WTC11 (cell line): ENCODE measurements around the gene AKR1E2. TPM values are rescaled to one million over a fixed set of nuclear protein-coding genes. Genes with fewer than 3 reads are reported as not detected.

ENCODE experiments used
- ATAC-seq: fragments of 200-7000 bp; cut with Tn5 transposase; 2 replicates; pipeline ENCODE4 v1.10.0; 2021; ENCODE audit warnings: mild to moderate bottlenecking, moderate library complexity
- CTCF ChIA-PET: fragments of 300-600 bp; sonication (Branson Sonifier 250); formaldehyde crosslinking; loops from one replicate; lab custom pipeline; 2021; ENCODE audit warnings: antibody characterized with exemption; lab: Charles Lee
- POLR2A ChIA-PET: fragments of 350-600 bp; sonication (Branson Sonifier 250); formaldehyde crosslinking; loops from one replicate; lab custom pipeline; 2021; ENCODE audit warnings: antibody characterized with exemption; lab: Charles Lee
- DNase-seq: peaks from one replicate; pipeline ENCODE4 v3.0.0; 2021; ENCODE audit warnings: low spot score
- H3K27ac Mint-ChIP-seq: 2 replicates; pipeline ENCODE4 v1.8.0; 2021; ENCODE audit warnings: mixed read lengths
- H3K27me3 Mint-ChIP-seq: 2 replicates; pipeline ENCODE4 v1.8.0; 2021; ENCODE audit warnings: low read depth, mild to moderate bottlenecking, moderate library complexity, mixed read lengths
- H3K36me3 Mint-ChIP-seq: 2 replicates; pipeline ENCODE4 v1.8.0; 2021; ENCODE audit warnings: mixed read lengths
- H3K4me1 Mint-ChIP-seq: 2 replicates; pipeline ENCODE4 v1.8.0; 2022; ENCODE audit warnings: mixed read lengths
- H3K4me3 Mint-ChIP-seq: 2 replicates; pipeline ENCODE4 v1.8.0; 2021; ENCODE audit warnings: mild to moderate bottlenecking, moderate library complexity, mixed read lengths
- H3K9me3 Mint-ChIP-seq: 2 replicates; pipeline ENCODE4 v1.8.0; 2021; ENCODE audit warnings: mixed read lengths
- CBFB ChIP-seq: sonication (generic); formaldehyde crosslinking; IDR thresholded peaks from 2 replicates; pipeline ENCODE4 v1.8.1; 2022; ENCODE audit warnings: mild to moderate bottlenecking, low read depth, missing genetic modification reagents
- ETV6 ChIP-seq: sonication (generic); formaldehyde crosslinking; IDR thresholded peaks from 2 replicates; pipeline ENCODE4 v1.8.1; 2022; ENCODE audit warnings: mild to moderate bottlenecking, missing genetic modification reagents
- GABPB1 ChIP-seq: sonication (generic); formaldehyde crosslinking; IDR thresholded peaks from 2 replicates; pipeline ENCODE4 v1.8.1; 2023; ENCODE audit warnings: mild to moderate bottlenecking, missing genetic modification reagents
- GRHL2 ChIP-seq: fragments of 250-450 bp; sonication (Bioruptor Pico); IDR thresholded peaks from 2 replicates; pipeline ENCODE4 v1.8.0; 2022; ENCODE audit warnings: mild to moderate bottlenecking, moderate library complexity; ENCODE audit not compliant: insufficient replicate concordance, severe bottlenecking
- KAT7 ChIP-seq: sonication (generic); formaldehyde crosslinking; IDR thresholded peaks from 2 replicates; pipeline ENCODE4 v1.8.1; 2023; ENCODE audit warnings: missing genetic modification reagents, mild to moderate bottlenecking, borderline replicate concordance
- MYBL2 ChIP-seq: sonication (generic); formaldehyde crosslinking; IDR thresholded peaks from 2 replicates; pipeline ENCODE4 v1.8.1; 2023; ENCODE audit warnings: mild to moderate bottlenecking, moderate library complexity, missing genetic modification reagents
- NFATC4 ChIP-seq: fragments of 250-450 bp; sonication (Bioruptor Pico); IDR thresholded peaks from 2 replicates; pipeline ENCODE4 v1.9.0; 2021; ENCODE audit warnings: mild to moderate bottlenecking
- NFE2L1 ChIP-seq: sonication (generic); formaldehyde crosslinking; IDR thresholded peaks from 2 replicates; pipeline ENCODE4 v1.8.1; 2023; ENCODE audit warnings: missing genetic modification reagents
- SOX15 ChIP-seq: fragments of 250-450 bp; sonication (Bioruptor Pico); IDR thresholded peaks from 2 replicates; pipeline ENCODE4 v1.9.0; 2021; ENCODE audit warnings: mild to moderate bottlenecking
- TEAD1 ChIP-seq: sonication (generic); formaldehyde crosslinking; IDR thresholded peaks from 2 replicates; pipeline ENCODE4 v1.8.0; 2022; ENCODE audit warnings: mild to moderate bottlenecking, missing genetic modification reagents
- ZNF121 ChIP-seq: sonication (generic); formaldehyde crosslinking; IDR thresholded peaks from 2 replicates; pipeline ENCODE4 v1.8.0; 2023; ENCODE audit warnings: missing genetic modification reagents
- ZNF416 ChIP-seq: fragments of 250-450 bp; sonication (Bioruptor Pico); IDR thresholded peaks from 2 replicates; pipeline ENCODE4 v1.9.0; 2021; ENCODE audit warnings: mild to moderate bottlenecking, inconsistent platforms
- total RNA-seq: library from RNA; stranded (reverse); gene quantifications from 3 replicates; pipeline ENCODE4 v1.2.3, GENCODE V29; 2021
- TF ChIP-seq, protein P1 (sequence below): fragments of 250-450 bp; sonication (Bioruptor Pico); IDR thresholded peaks from 2 replicates; pipeline ENCODE4 v1.8.0; 2021; ENCODE audit warnings: mild to moderate bottlenecking
- TF ChIP-seq, protein P2 (sequence below): sonication (generic); formaldehyde crosslinking; IDR thresholded peaks from 2 replicates; pipeline ENCODE4 v1.8.1; 2022; ENCODE audit warnings: missing genetic modification reagents, borderline replicate concordance
- TF ChIP-seq, protein P3 (sequence below): sonication (generic); formaldehyde crosslinking; IDR thresholded peaks from 2 replicates; pipeline ENCODE4 v1.8.1; 2022; ENCODE audit warnings: low read depth, mild to moderate bottlenecking, moderate library complexity, missing genetic modification reagents, borderline replicate concordance
- TF ChIP-seq, protein P4 (sequence below): sonication (generic); formaldehyde crosslinking; IDR thresholded peaks from 2 replicates; pipeline ENCODE4 v1.8.1; 2022; ENCODE audit warnings: mild to moderate bottlenecking, moderate library complexity, missing genetic modification reagents
- TF ChIP-seq, protein P5 (sequence below): sonication (generic); formaldehyde crosslinking; IDR thresholded peaks from 2 replicates; pipeline ENCODE4 v1.8.1; 2023; ENCODE audit warnings: mild to moderate bottlenecking, missing genetic modification reagents
- TF ChIP-seq, protein P6 (sequence below): sonication (generic); formaldehyde crosslinking; conservative IDR thresholded peaks from 2 replicates; pipeline ENCODE4 v1.8.1; 2023; ENCODE audit warnings: mild to moderate bottlenecking, low read depth, missing genetic modification reagents, moderate library complexity
- TF ChIP-seq, protein P7 (sequence below): fragments of 250-450 bp; sonication (Bioruptor Pico); IDR thresholded peaks from 2 replicates; pipeline ENCODE4 v1.9.0; 2021; ENCODE audit warnings: mild to moderate bottlenecking
- TF ChIP-seq, protein P8 (sequence below): sonication (generic); formaldehyde crosslinking; IDR thresholded peaks from 2 replicates; pipeline ENCODE4 v1.8.1; 2023; ENCODE audit warnings: mild to moderate bottlenecking, missing genetic modification reagents, moderate library complexity

AKR1E2 gene
- total RNA-seq, 1 experiment from 2014 or later, result 1.7 TPM

DNA sequence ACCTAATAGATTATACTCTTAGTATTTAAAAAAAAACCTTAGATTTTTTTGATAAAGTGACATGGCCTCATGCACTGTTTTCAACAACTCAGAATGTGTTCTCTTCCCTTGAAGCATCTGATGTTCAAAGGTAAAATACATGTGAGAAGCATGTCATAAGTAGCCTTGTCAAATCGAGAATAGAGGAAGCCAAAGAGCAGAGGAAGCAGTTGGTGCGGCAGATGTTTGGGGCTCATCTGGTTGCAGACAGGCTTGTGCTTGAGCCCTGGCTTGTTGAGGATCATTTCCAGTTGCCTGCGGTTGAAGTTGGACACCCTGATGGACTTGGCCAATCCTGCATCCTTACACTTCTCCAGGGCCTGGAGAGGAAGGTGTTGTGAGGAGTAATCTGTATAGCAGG lies 59.2 kb downstream of the AKR1E2 start:
- DNase-seq (no peak), ATAC-seq (no peak)
- Mint-ChIP-seq H3K36me3 (no peaks in the 10 kb centered on the region), H3K27me3 (no peaks in the 10 kb centered on the region), H3K9me3 (peaks cover 13% of the 10 kb centered on the region), H3K4me1 (0 out of 2 replicates have a peak, but pooled peaks cover 3% of the 10 kb centered on the region), H3K27ac (no peak overlapping the region), H3K4me3 (no peak overlapping the region)
- ChIA-PET CTCF (no interaction called here), POLR2A (interaction anchor here (0.7 kb wide), 1 partner anchor 13 kb away, joined by 3 read pairs; no protein-coding TSS in a partner anchor)
- TF ChIP-seq MYBL2 (no peak), ZNF121 (no peak), NFATC4 (no peak), CBFB (CRISPR knock-in tag) (no peak), ZNF416 (CRISPR knock-in tag) (no peak), GRHL2 (CRISPR knock-in tag) (no peak), KAT7 (CRISPR knock-in tag) (no peak), SOX15 (CRISPR knock-in tag) (no peak), TEAD1 (no peak), GABPB1 (CRISPR knock-in tag) (no peak), ETV6 (CRISPR knock-in tag) (no peak), NFE2L1 (CRISPR knock-in tag) (no peak)
- TF ChIP-seq, protein P1, sequence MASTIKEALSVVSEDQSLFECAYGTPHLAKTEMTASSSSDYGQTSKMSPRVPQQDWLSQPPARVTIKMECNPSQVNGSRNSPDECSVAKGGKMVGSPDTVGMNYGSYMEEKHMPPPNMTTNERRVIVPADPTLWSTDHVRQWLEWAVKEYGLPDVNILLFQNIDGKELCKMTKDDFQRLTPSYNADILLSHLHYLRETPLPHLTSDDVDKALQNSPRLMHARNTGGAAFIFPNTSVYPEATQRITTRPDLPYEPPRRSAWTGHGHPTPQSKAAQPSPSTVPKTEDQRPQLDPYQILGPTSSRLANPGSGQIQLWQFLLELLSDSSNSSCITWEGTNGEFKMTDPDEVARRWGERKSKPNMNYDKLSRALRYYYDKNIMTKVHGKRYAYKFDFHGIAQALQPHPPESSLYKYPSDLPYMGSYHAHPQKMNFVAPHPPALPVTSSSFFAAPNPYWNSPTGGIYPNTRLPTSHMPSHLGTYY (CRISPR knock-in tag), result no peak
- TF ChIP-seq, protein P2, sequence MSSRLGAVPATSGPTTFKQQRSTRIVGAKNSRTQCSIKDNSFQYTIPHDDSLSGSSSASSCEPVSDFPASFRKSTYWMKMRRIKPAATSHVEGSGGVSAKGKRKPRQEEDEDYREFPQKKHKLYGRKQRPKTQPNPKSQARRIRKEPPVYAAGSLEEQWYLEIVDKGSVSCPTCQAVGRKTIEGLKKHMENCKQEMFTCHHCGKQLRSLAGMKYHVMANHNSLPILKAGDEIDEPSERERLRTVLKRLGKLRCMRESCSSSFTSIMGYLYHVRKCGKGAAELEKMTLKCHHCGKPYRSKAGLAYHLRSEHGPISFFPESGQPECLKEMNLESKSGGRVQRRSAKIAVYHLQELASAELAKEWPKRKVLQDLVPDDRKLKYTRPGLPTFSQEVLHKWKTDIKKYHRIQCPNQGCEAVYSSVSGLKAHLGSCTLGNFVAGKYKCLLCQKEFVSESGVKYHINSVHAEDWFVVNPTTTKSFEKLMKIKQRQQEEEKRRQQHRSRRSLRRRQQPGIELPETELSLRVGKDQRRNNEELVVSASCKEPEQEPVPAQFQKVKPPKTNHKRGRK (CRISPR knock-in tag), result no peak
- TF ChIP-seq, protein P3, sequence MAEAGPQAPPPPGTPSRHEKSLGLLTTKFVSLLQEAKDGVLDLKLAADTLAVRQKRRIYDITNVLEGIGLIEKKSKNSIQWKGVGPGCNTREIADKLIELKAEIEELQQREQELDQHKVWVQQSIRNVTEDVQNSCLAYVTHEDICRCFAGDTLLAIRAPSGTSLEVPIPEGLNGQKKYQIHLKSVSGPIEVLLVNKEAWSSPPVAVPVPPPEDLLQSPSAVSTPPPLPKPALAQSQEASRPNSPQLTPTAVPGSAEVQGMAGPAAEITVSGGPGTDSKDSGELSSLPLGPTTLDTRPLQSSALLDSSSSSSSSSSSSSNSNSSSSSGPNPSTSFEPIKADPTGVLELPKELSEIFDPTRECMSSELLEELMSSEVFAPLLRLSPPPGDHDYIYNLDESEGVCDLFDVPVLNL (CRISPR knock-in tag), result no peak
- TF ChIP-seq, protein P4, sequence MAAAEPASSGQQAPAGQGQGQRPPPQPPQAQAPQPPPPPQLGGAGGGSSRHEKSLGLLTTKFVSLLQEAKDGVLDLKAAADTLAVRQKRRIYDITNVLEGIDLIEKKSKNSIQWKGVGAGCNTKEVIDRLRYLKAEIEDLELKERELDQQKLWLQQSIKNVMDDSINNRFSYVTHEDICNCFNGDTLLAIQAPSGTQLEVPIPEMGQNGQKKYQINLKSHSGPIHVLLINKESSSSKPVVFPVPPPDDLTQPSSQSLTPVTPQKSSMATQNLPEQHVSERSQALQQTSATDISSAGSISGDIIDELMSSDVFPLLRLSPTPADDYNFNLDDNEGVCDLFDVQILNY (CRISPR knock-in tag), result no peak
- TF ChIP-seq, protein P5, sequence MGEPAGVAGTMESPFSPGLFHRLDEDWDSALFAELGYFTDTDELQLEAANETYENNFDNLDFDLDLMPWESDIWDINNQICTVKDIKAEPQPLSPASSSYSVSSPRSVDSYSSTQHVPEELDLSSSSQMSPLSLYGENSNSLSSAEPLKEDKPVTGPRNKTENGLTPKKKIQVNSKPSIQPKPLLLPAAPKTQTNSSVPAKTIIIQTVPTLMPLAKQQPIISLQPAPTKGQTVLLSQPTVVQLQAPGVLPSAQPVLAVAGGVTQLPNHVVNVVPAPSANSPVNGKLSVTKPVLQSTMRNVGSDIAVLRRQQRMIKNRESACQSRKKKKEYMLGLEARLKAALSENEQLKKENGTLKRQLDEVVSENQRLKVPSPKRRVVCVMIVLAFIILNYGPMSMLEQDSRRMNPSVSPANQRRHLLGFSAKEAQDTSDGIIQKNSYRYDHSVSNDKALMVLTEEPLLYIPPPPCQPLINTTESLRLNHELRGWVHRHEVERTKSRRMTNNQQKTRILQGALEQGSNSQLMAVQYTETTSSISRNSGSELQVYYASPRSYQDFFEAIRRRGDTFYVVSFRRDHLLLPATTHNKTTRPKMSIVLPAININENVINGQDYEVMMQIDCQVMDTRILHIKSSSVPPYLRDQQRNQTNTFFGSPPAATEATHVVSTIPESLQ (CRISPR knock-in tag), result no peak
- TF ChIP-seq, protein P6, sequence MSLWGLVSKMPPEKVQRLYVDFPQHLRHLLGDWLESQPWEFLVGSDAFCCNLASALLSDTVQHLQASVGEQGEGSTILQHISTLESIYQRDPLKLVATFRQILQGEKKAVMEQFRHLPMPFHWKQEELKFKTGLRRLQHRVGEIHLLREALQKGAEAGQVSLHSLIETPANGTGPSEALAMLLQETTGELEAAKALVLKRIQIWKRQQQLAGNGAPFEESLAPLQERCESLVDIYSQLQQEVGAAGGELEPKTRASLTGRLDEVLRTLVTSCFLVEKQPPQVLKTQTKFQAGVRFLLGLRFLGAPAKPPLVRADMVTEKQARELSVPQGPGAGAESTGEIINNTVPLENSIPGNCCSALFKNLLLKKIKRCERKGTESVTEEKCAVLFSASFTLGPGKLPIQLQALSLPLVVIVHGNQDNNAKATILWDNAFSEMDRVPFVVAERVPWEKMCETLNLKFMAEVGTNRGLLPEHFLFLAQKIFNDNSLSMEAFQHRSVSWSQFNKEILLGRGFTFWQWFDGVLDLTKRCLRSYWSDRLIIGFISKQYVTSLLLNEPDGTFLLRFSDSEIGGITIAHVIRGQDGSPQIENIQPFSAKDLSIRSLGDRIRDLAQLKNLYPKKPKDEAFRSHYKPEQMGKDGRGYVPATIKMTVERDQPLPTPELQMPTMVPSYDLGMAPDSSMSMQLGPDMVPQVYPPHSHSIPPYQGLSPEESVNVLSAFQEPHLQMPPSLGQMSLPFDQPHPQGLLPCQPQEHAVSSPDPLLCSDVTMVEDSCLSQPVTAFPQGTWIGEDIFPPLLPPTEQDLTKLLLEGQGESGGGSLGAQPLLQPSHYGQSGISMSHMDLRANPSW, result no peak
- TF ChIP-seq, protein P7, sequence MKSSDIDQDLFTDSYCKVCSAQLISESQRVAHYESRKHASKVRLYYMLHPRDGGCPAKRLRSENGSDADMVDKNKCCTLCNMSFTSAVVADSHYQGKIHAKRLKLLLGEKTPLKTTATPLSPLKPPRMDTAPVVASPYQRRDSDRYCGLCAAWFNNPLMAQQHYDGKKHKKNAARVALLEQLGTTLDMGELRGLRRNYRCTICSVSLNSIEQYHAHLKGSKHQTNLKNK (CRISPR knock-in tag), result no peak
- TF ChIP-seq, protein P8, sequence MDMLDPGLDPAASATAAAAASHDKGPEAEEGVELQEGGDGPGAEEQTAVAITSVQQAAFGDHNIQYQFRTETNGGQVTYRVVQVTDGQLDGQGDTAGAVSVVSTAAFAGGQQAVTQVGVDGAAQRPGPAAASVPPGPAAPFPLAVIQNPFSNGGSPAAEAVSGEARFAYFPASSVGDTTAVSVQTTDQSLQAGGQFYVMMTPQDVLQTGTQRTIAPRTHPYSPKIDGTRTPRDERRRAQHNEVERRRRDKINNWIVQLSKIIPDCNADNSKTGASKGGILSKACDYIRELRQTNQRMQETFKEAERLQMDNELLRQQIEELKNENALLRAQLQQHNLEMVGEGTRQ, result no peak
- TF ChIP-seq, all 79 proteins: peak for 0
